GM23248 (cell line): ENCODE data around the gene ENTHD1. TPM values are rescaled to one million over a fixed set of nuclear protein-coding genes. Genes with fewer than 3 reads are reported as not detected.
"Not testable (repeated sequence)": the region's sequence is repeated elsewhere in the genome, so short reads cannot be mapped to it uniquely, and the experiment has no call there.

Experiments
- DNase-seq: peaks from one replicate; pipeline ENCODE4 v3.0.0-alpha.2; 2015
- H2AFZ ChIP-seq: fragments of 200-600 bp; sonication (generic); 2 replicates; pipeline ENCODE4 v1.6.1; 2016; ENCODE audit warnings: antibody characterized with exemption
- H3F3A ChIP-seq: fragments of 200-600 bp; sonication (generic); 2 replicates; pipeline ENCODE4 v1.6.1; 2016; ENCODE audit warnings: mild to moderate bottlenecking, antibody characterized with exemption, mixed run types; ENCODE audit not compliant: insufficient read depth
- H3K27ac ChIP-seq: fragments of 200-600 bp; sonication (generic); 2 replicates; pipeline ENCODE4 v1.5.1; 2016; ENCODE audit warnings: mild to moderate bottlenecking
- H3K27me3 ChIP-seq: fragments of 200-600 bp; sonication (generic); replicated peaks from 2 replicates; pipeline ENCODE4 v1.6.1; 2016; ENCODE audit warnings: mild to moderate bottlenecking; ENCODE audit not compliant: insufficient read depth
- H3K36me3 ChIP-seq: fragments of 200-600 bp; sonication (generic); 2 replicates; pipeline ENCODE4 v1.6.1; 2016; ENCODE audit warnings: low read depth, mild to moderate bottlenecking
- H3K4me1 ChIP-seq: fragments of 200-600 bp; sonication (generic); 2 replicates; pipeline ENCODE4 v1.6.1; 2016; ENCODE audit warnings: mild to moderate bottlenecking; ENCODE audit not compliant: insufficient read depth
- H3K4me2 ChIP-seq: fragments of 200-600 bp; sonication (generic); one replicate; pipeline ENCODE4 v1.6.1; 2016; ENCODE audit warnings: mild to moderate bottlenecking; ENCODE audit not compliant: unreplicated experiment
- H3K4me3 ChIP-seq: fragments of 200-600 bp; sonication (generic); 2 replicates; pipeline ENCODE4 v1.5.1; 2016; ENCODE audit warnings: mild to moderate bottlenecking
- H3K79me2 ChIP-seq: fragments of 200-600 bp; sonication (generic); 2 replicates; pipeline ENCODE4 v1.6.1; 2016; ENCODE audit warnings: mild to moderate bottlenecking; ENCODE audit not compliant: insufficient read depth
- H3K9ac ChIP-seq: fragments of 200-600 bp; sonication (generic); 2 replicates; pipeline ENCODE4 v1.6.1; 2016; ENCODE audit warnings: mild to moderate bottlenecking
- H3K9me2 ChIP-seq: fragments of 200-600 bp; sonication (generic); 2 replicates; pipeline ENCODE4 v1.6.1; 2016; ENCODE audit warnings: mixed run types, mild to moderate bottlenecking, moderate library complexity; ENCODE audit not compliant: insufficient read depth
- H3K9me3 ChIP-seq: fragments of 200-600 bp; sonication (generic); one replicate; pipeline ENCODE4 v1.6.1; 2017; ENCODE audit warnings: low read depth
- H4K20me1 ChIP-seq: fragments of 200-600 bp; sonication (generic); 2 replicates; pipeline ENCODE4 v1.6.0; 2016; ENCODE audit not compliant: insufficient read depth
- EZH2 ChIP-seq: fragments of 200-600 bp; sonication (generic); IDR thresholded peaks from 2 replicates; pipeline ENCODE4 v1.6.1; 2018; ENCODE audit warnings: antibody characterized with exemption, mild to moderate bottlenecking; ENCODE audit not compliant: insufficient read depth, poor library complexity, severe bottlenecking
- EZH2phosphoT487 ChIP-seq: fragments of 200-600 bp; sonication (generic); IDR thresholded peaks from 2 replicates; pipeline ENCODE4 v1.6.1; 2018; ENCODE audit warnings: antibody characterized with exemption, moderate library complexity, mild to moderate bottlenecking, low read depth; ENCODE audit not compliant: insufficient read depth
- WGBS, 2 experiments: methylation state at CpG; one replicate each; pipeline ENCODE4 v1.1.6; 2015 to 2017; ENCODE audit warnings: low lambda C conversion rate in 2 of 2, low coverage in 1 of 2; ENCODE audit errors: missing lambda C conversion rate in 2 of 2; 5-methylcytosine and 5-hydroxymethylcytosine counted together
- in situ Hi-C: fragments of 300-500 bp; cut with MboI; formaldehyde crosslinking; loops from 2 replicates; pipeline ENCODE4 v1.15.0; 2020
- polyA plus RNA-seq: library from polyadenylated mRNA; unstranded; fragments of >200 nt; fragmentation: Nextera tagmentation; extraction: Ambion mirVana; gene quantifications from 2 replicates; pipeline ENCODE4 v1.2.1, GENCODE V29; 2016
- total RNA-seq: library from RNA; depleted of rRNA; stranded (reverse); fragments of >200 nt; shearing (Covaris generic); gene quantifications from 2 replicates; pipeline ENCODE4 v1.2.3, GENCODE V29; 2014

Gene ENTHD1
- total and polyA plus RNA-seq, 2 experiments from 2014 or later = not detected

DNA sequence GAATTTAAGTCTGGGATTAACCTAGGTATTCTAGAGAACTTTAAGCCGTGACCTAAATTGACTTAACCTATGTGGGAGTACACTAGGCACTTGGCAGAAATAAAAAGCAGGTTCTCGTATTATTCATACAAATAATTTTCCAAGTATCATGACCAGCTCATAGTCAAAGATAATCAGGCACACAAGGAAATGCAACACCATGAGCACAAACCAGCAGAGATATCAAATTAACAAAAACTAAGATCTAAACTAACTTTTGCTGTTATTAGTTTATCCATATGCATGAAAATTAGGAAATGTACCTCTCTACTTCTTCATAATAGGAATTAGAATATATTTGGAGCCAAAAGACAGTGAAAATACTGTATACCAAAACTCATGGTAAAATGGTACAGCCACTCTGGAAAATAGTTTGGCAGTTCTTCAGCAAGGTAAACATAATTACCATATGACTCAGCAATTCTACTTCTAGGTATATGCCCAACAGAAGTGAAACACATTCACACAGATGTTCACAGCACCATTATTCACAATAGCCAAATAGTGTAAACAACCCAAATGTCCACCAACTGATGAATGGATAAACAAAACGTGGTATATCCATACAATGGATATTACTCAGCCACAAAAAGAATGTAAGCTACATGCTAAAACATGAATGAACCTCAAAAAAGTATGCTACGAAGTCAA is 154.1 kb downstream of the ENTHD1 start:
- 34 to 46% methylated on average over 4 of the region's 4 CpGs for WGBS, 2 experiments
- Histone ChIP-seq H3K4me3 (no peak overlapping the region), H3K9me2 (no peaks in the 10 kb centered on the region), H3K27me3 (peaks cover 45% of the 10 kb centered on the region), H3K9ac (no peak overlapping the region), H3K79me2 (no peaks in the 10 kb centered on the region), H4K20me1 (no peaks in the 10 kb centered on the region), H3K36me3 (no peaks in the 10 kb centered on the region), H3K4me1 (no peaks in the 10 kb centered on the region), H3K4me2 (no peak overlapping the region), H3K9me3 (no peaks in the 10 kb centered on the region), H3F3A (no peaks in the 10 kb centered on the region), H2AFZ (no peak overlapping the region), H3K27ac (no peak overlapping the region)
- in situ Hi-C loops = no loop called here
- no peak for TF ChIP-seq EZH2
- no peak for TF ChIP-seq EZH2phosphoT487
- DNase-seq = no peak

- Histone ChIP-seq H3K27me3 (peaks cover 39% of the 10 kb centered on the region), H3K4me1 (no peaks in the 10 kb centered on the region), H3K27ac (no peak overlapping the region), H2AFZ (no peak overlapping the region), H3K79me2 (no peaks in the 10 kb centered on the region), H3K9me2 (no peaks in the 10 kb centered on the region), H3K9me3 (no peaks in the 10 kb centered on the region), H3K4me2 (no peak overlapping the region), H3K36me3 (no peaks in the 10 kb centered on the region), H3K9ac (no peak overlapping the region), H4K20me1 (no peaks in the 10 kb centered on the region), H3F3A (no peaks in the 10 kb centered on the region), H3K4me3 (no peak overlapping the region)
- TF ChIP-seq EZH2phosphoT487 (no peak), EZH2 (no peak)
- in situ Hi-C loops = no loop called here
- WGBS, 2 experiments = 53 to 69% methylated on average over 1 of the region's 1 CpG
- DNase-seq = peak; percentile 62
Observed at GRCh38 chr22:39738746-39739145, 154.8 kb downstream of the ENTHD1 start.

DNA sequence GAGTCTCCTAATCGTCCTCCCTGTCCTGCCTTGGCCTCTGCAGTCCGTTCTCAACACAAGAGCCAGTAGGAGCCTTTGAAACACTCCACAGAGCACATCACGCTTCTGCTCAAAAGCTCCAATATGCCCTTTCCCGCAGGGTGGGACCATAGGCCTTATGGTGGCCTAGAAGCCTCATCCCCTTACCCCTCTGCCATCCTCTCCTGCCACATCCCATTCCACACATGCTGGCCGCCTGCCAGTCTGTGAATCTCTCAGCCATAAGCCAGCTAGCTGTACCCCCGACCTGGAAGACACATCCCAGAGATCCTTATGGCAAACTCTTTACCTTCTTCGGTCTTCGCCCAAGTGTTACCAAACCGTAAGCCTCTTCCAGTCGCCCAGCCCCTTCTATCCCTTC is 157.8 kb downstream of the ENTHD1 start:
- Histone ChIP-seq H3K27me3 (peaks cover 35% of the 10 kb centered on the region), H3K9ac (no peak overlapping the region), H3F3A (no peaks in the 10 kb centered on the region), H3K4me3 (no peak overlapping the region), H3K4me2 (no peak overlapping the region), H3K9me2 (no peaks in the 10 kb centered on the region), H2AFZ (no peak overlapping the region), H3K27ac (no peak overlapping the region), H3K36me3 (no peaks in the 10 kb centered on the region), H3K9me3 (no peaks in the 10 kb centered on the region), H3K4me1 (no peaks in the 10 kb centered on the region), H4K20me1 (no peaks in the 10 kb centered on the region), H3K79me2 (no peaks in the 10 kb centered on the region)
- in situ Hi-C loops = no loop called here
- 49 to 52% methylated on average over 10 of the region's 10 CpGs for WGBS, 2 experiments
- DNase-seq = no peak
- no peak for TF ChIP-seq EZH2phosphoT487
- no peak for TF ChIP-seq EZH2

- H3K9me3 ChIP-seq = no peaks in the 10 kb centered on the region
- H3K9ac ChIP-seq = no peak overlapping the region
- no peak overlapping the region for H2AFZ ChIP-seq
- H3K36me3 ChIP-seq = no peaks in the 10 kb centered on the region
- H3K4me3 ChIP-seq = no peak overlapping the region
- no peaks in the 10 kb centered on the region for H3K9me2 ChIP-seq
- no peak overlapping the region for H3K4me2 ChIP-seq
- H3F3A ChIP-seq = no peaks in the 10 kb centered on the region
- no peaks in the 10 kb centered on the region for H4K20me1 ChIP-seq
- no peaks in the 10 kb centered on the region for H3K4me1 ChIP-seq
- no peak for DNase-seq
- no peak overlapping the region for H3K27ac ChIP-seq
- no peaks in the 10 kb centered on the region for H3K79me2 ChIP-seq
- H3K27me3 ChIP-seq = peaks cover 35% of the 10 kb centered on the region
- in situ Hi-C loops = no loop called here
- WGBS, 2 experiments = 30 to 37% methylated on average over 5 of the region's 5 CpGs
- TF ChIP-seq EZH2 (no peak), EZH2phosphoT487 (no peak)
Observed at GRCh38 chr22:39734866-39735265, 158.7 kb downstream of the ENTHD1 start.

GRCh38 chr22:39734046-39734445 is 159.5 kb downstream of the ENTHD1 start:
- DNase-seq, H3K36me3 ChIP-seq, H3K9me2 ChIP-seq, H3K4me2 ChIP-seq, H3K4me3 ChIP-seq, H3K79me2 ChIP-seq, H3K27ac ChIP-seq, H2AFZ ChIP-seq, H3F3A ChIP-seq, in situ Hi-C loops, H4K20me1 ChIP-seq, H3K9ac ChIP-seq, H3K4me1 ChIP-seq, H3K9me3 ChIP-seq: not testable (repeated sequence)
- WGBS, 2 experiments = 29 to 36% methylated on average over 1 of the region's 1 CpG
- H3K27me3 ChIP-seq = peaks cover 35% of the 10 kb centered on the region
